ENCODE data around the gene LRMDA.
"Not testable (repeated sequence)": the region's sequence is repeated elsewhere in the genome, so short reads cannot be mapped to it uniquely, and the experiment has no call there.

LRMDA gene

DNA sequence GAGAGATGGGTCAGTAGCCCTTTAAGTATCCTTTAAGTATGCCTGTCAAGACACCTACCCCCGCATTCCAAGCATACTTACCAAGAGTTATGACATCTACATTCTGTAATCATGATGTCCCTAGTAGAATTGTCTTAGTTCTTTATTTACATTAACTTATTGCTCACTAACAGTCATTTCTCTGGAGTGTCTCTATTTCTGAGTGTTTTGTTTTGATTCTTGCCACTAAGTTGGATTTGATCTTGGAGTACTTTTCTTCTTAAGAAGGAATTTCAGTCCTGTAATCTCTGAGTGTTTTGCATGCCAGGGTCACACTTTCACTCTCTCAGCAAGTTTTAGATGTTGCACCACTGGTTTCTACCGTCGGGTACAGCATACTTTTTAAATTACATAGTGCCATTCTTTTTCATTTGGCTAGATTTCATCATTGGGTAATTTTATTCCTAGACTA is 1152.3 kb downstream of the LRMDA start:
- no peak for DNase-seq (ENCODE audit: low read depth in 2 of 2)

DNA sequence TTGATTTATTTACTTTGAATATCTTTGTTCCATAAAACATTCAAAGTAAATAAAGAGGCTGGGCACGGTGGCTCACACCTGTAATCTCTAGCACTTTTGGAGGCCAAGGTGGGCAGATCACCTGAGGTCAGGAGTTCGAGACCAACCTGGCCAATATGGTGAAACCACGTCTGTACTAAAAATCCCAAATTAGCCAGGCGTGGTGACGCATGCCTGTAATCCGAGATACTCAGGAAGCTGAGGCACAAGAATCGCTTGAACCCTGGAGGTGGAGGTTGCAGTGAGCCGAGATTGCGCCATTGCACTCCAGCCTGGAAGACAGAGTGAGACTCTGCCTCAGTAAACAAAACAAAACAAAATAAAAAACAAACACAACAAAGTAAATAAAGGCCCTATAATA is 1153.0 kb downstream of the LRMDA start:
- DNase-seq (ENCODE audit: low read depth in 2 of 2) = not testable (repeated sequence)

Data from stimulated activated CD8-positive, alpha-beta memory T cell treated with anti-CD3 and anti-CD28 coated beads, Interleukin-15, amount 100 ng/mL, for 48 hours (primary cell).